GM06990 (cell line): ENCODE data around the gene ZC3H12C.

ENCODE experiments used
- DNase-seq: peaks from one replicate; pipeline ENCODE4 v3.0.0-alpha.2; 2011; ENCODE audit not compliant: insufficient read length; ENCODE audit errors: extremely low read depth
- H3K27me3 ChIP-seq: replicated peaks from 2 replicates; pipeline ENCODE4 v1.6.0; 2011; ENCODE audit warnings: low read length; ENCODE audit not compliant: control insufficient read depth, insufficient read depth
- H3K36me3 ChIP-seq: 2 replicates; pipeline ENCODE4 v1.5.1; 2011; ENCODE audit warnings: low read length; ENCODE audit not compliant: control insufficient read depth, insufficient read depth
- H3K4me3 ChIP-seq: replicated peaks from 2 replicates; pipeline ENCODE4 v1.5.1; 2011; ENCODE audit warnings: low read depth, mild to moderate bottlenecking, control low read depth, low read length
- CTCF ChIP-seq: IDR thresholded peaks from 2 replicates; pipeline ENCODE4 v1.5.1; 2011; ENCODE audit warnings: low read length, control low read depth, mild to moderate bottlenecking, inconsistent platforms; ENCODE audit not compliant: insufficient read depth, poor library complexity, severe bottlenecking

Gene ZC3H12C

GRCh38 chr11:110078923-110079544, 14.2 kb upstream of the ZC3H12C start:
- Histone ChIP-seq H3K27me3 (no peaks in the 10 kb centered on the region), H3K36me3 (no peaks in the 10 kb centered on the region), H3K4me3 (no peak overlapping the region)
- TF ChIP-seq CTCF: no peak
- no peak for DNase-seq

DNA sequence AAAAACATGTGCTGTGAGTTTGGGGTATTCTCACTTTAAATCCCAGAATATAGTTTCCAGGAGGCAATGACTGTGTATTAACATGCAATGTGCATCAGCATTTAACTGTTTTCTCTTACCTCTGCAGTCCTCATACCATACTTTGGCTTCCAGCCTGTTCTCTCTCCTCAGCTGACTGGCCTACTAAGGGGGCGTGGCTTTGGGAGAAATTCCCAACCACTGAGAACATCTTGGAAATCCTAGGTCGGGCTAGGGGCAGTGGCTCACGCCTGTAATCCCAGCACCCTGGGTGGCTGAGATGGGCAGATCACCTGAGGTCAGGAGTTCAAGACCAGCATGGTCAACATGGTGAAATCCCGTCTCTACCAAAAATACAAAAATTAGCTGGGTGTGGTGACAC, 13.5 kb upstream of the ZC3H12C start:
- DNase-seq: no peak
- H3K4me3 ChIP-seq: no peak overlapping the region
- no peak for TF ChIP-seq CTCF
- no peaks in the 10 kb centered on the region for H3K36me3 ChIP-seq
- H3K27me3 ChIP-seq: no peaks in the 10 kb centered on the region

GRCh38 chr11:110081462-110082376, 11.5 kb upstream of the ZC3H12C start:
- TF ChIP-seq CTCF: no peak
- DNase-seq: no peak
- no peaks in the 10 kb centered on the region for H3K27me3 ChIP-seq
- H3K4me3 ChIP-seq: no peak overlapping the region
- H3K36me3 ChIP-seq: no peaks in the 10 kb centered on the region

- H3K4me3 ChIP-seq: no peak overlapping the region
- no peaks in the 10 kb centered on the region for H3K27me3 ChIP-seq
- no peak for TF ChIP-seq CTCF
- H3K36me3 ChIP-seq: no peaks in the 10 kb centered on the region
- no peak for DNase-seq
These were observed 10.3 kb upstream of the ZC3H12C start for GRCh38 chr11:110082899-110083298.

DNA sequence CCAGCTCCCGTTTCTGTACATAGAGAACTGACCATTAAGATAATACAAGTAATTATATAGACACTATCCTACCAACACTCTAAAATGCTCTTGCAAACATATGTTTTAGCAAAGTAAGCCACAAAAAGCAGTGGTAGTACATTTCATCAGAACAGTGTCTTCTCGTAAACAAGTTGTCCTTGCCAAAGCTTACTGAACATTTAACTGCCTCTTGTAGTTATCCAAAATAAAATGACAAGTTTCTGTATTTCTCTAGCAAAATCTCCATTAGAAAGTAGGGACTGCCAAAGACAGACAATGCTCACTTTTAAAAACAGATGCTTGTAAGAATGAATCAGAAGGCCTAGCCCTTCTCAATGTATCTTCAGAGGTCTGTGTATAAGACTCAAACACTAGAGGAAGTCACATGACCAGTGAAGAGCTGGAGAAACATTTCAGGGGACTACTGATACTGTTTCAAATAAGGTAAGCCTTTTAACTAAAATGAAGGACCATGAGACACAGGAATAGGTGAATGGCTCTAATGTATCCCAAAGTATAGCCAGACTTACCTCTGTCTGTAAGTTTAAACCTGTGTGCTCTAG, 7.8 kb upstream of the ZC3H12C start:
- no peak for DNase-seq
- Histone ChIP-seq H3K36me3 (no peaks in the 10 kb centered on the region), H3K27me3 (no peaks in the 10 kb centered on the region), H3K4me3 (no peak overlapping the region)
- TF ChIP-seq CTCF: no peak
